ENCODE data around the gene CHIC1.
"Not testable (repeated sequence)": the region's sequence is repeated elsewhere in the genome, so short reads cannot be mapped to it uniquely, and the experiment has no call there.

The CHIC1 gene

GRCh38 chrX:73707014-73707413 is 144.0 kb downstream of the CHIC1 start:
- H3K4me1 ChIP-seq (ENCODE audit: control insufficient read depth, insufficient read depth, low read length); CTCF ChIA-PET; H3K36me3 ChIP-seq (ENCODE audit: control insufficient read depth in 2 of 2, insufficient read depth in 1 of 2, low read length in 2 of 2); H3K4me3 ChIP-seq (ENCODE audit: low read depth, low read length); POLR2A ChIA-PET; H3K27ac ChIP-seq (ENCODE audit: extremely low read depth, low read depth, low read length); H3K9me3 ChIP-seq (ENCODE audit: control insufficient read depth, insufficient read depth, low read depth, low read length): not testable (repeated sequence)
- TF ChIP-seq ZNF280D (tag by site-specific recombination; IDR thresholded peaks at IDR 0.05) (0 out of 2 replicates have a peak, but pooled peaks have one; percentile 63), ZNF146 (tag by site-specific recombination; IDR thresholded peaks at IDR 0.05) (peak; percentile 68)

GRCh38 chrX:73728602-73729001 is 165.6 kb downstream of the CHIC1 start:
- TF ChIP-seq ZNF426 (tag by site-specific recombination; IDR thresholded peaks at IDR 0.05) (no peak), YY1 (tag by site-specific recombination; IDR thresholded peaks at IDR 0.05) (no peak)
- CTCF ChIA-PET: no interaction called here
- H3K9me3 ChIP-seq (ENCODE audit: control insufficient read depth, insufficient read depth, low read depth, low read length): peaks cover 7% of the 10 kb centered on the region; the same call in 1 of the 2 replicates
- H3K4me3 ChIP-seq (ENCODE audit: low read depth, low read length): no peak overlapping the region
- H3K27ac ChIP-seq (ENCODE audit: extremely low read depth, low read depth, low read length): no peak overlapping the region
- no peaks in the 10 kb centered on the region for H3K36me3 ChIP-seq (ENCODE audit: control insufficient read depth in 2 of 2, insufficient read depth in 1 of 2, low read length in 2 of 2)
- POLR2A ChIA-PET: no interaction called here
- no peaks in the 10 kb centered on the region for H3K4me1 ChIP-seq (ENCODE audit: control insufficient read depth, insufficient read depth, low read length)

All from HEK293 (cell line).